OCI-LY3 (cell line): ENCODE measurements around the gene PRKAR1B.

ENCODE experiments used
- H2AFZ ChIP-seq: fragments of 200-600, 300-600 bp; shearing (Covaris generic); 2 replicates; pipeline ENCODE4 v1.6.0; 2014; ENCODE audit warnings: antibody characterized with exemption, low read depth, low read length
- H3K27ac ChIP-seq: fragments of 200-600, 300-600 bp; sonication (generic); 2 replicates; pipeline ENCODE4 v1.5.1; 2014; ENCODE audit warnings: mild to moderate bottlenecking, low read length, moderate library complexity, mixed read lengths
- H3K27me3 ChIP-seq: fragments of 200-600, 300-600 bp; sonication (generic); 2 replicates; pipeline ENCODE4 v1.6.1; 2014; ENCODE audit warnings: low read depth, low read length, mixed read lengths
- H3K36me3 ChIP-seq: fragments of 200-600, 300-600 bp; sonication (generic); replicated peaks from 2 replicates; pipeline ENCODE3; 2014; ENCODE audit warnings: low read depth, low read length, mixed read lengths
- H3K4me1 ChIP-seq: fragments of 300-600, 200-600 bp; sonication (generic); 2 replicates; pipeline ENCODE4 v1.6.1; 2014; ENCODE audit warnings: low read length, mixed read lengths
- H3K4me2 ChIP-seq: fragments of 200-600, 300-600 bp; sonication (generic); 2 replicates; pipeline ENCODE4 v1.6.1; 2014; ENCODE audit warnings: low read length, mixed read lengths
- H3K4me3 ChIP-seq: fragments of 300-600, 200-600 bp; sonication (generic); 2 replicates; pipeline ENCODE4 v1.5.1; 2014; ENCODE audit warnings: antibody characterized with exemption, mild to moderate bottlenecking, low read length, moderate library complexity
- H3K79me2 ChIP-seq: fragments of 300-600, 200-600 bp; shearing (Covaris generic); 2 replicates; pipeline ENCODE4 v1.6.1; 2014; ENCODE audit warnings: mild to moderate bottlenecking, low read length, mixed read lengths
- H3K9ac ChIP-seq: fragments of 300-600, 200-600 bp; shearing (Covaris generic); 2 replicates; pipeline ENCODE4 v1.6.0; 2014; ENCODE audit warnings: mild to moderate bottlenecking, low read length, moderate library complexity
- H3K9me3 ChIP-seq: fragments of 200-600, 300-600 bp; shearing (Covaris generic); 2 replicates; pipeline ENCODE4 v1.6.1; 2014; ENCODE audit warnings: low read length, mixed read lengths; ENCODE audit not compliant: insufficient read depth
- H4K20me1 ChIP-seq: fragments of 200-600, 300-600 bp; sonication (generic); 2 replicates; pipeline ENCODE4 v1.6.1; 2016; ENCODE audit warnings: low read length, mixed read lengths; ENCODE audit not compliant: insufficient read depth
- CTCF ChIP-seq: fragments of 200-600, 300-600 bp; sonication (generic); IDR thresholded peaks from 2 replicates; pipeline ENCODE4 v1.5.1; 2014; ENCODE audit warnings: antibody characterized with exemption, low read length, low read depth
- EZH2phosphoT487 ChIP-seq: fragments of 200-600 bp; shearing (Covaris generic); IDR thresholded peaks from 2 replicates; pipeline ENCODE4 v1.6.1; 2018; ENCODE audit warnings: antibody characterized with exemption, mixed run types, low read depth

The PRKAR1B gene

GRCh38 chr7:734214-734613 is 7.1 kb upstream of the PRKAR1B start:
- H3K36me3 ChIP-seq = peaks cover 26% of the 10 kb centered on the region
- H3K79me2 ChIP-seq = peaks cover 76% of the 10 kb centered on the region
- H3K27ac ChIP-seq = no peak overlapping the region
- H3K27me3 ChIP-seq = no peaks in the 10 kb centered on the region
- TF ChIP-seq EZH2phosphoT487 (no peak), CTCF (no peak)
- no peak overlapping the region for H3K4me3 ChIP-seq
- H4K20me1 ChIP-seq = no peaks in the 10 kb centered on the region
- H2AFZ ChIP-seq = no peak overlapping the region
- no peaks in the 10 kb centered on the region for H3K4me1 ChIP-seq
- no peak overlapping the region for H3K9ac ChIP-seq
- H3K9me3 ChIP-seq = peaks cover 11% of the 10 kb centered on the region; the same call in 1 of the 2 replicates
- H3K4me2 ChIP-seq = no peak overlapping the region

- Histone ChIP-seq H3K27ac (no peak overlapping the region), H3K27me3 (no peaks in the 10 kb centered on the region), H3K4me3 (no peak overlapping the region), H2AFZ (no peak overlapping the region), H3K79me2 (peaks cover 71% of the 10 kb centered on the region), H3K36me3 (peaks cover 26% of the 10 kb centered on the region), H3K9me3 (peaks cover 11% of the 10 kb centered on the region; the same call in 1 of the 2 replicates), H3K4me2 (no peak overlapping the region), H3K4me1 (peaks cover 5% of the 10 kb centered on the region; the same call in 1 of the 2 replicates), H4K20me1 (no peaks in the 10 kb centered on the region), H3K9ac (no peak overlapping the region)
- TF ChIP-seq EZH2phosphoT487 (no peak), CTCF (no peak)
These were observed 5.5 kb upstream of the PRKAR1B start for GRCh38 chr7:732556-732955.

- Histone ChIP-seq H3K27me3 (no peaks in the 10 kb centered on the region), H3K9me3 (peaks cover 11% of the 10 kb centered on the region; the same call in 1 of the 2 replicates), H3K36me3 (peaks cover 26% of the 10 kb centered on the region), H3K4me3 (no peak overlapping the region), H3K4me2 (no peak overlapping the region), H3K27ac (no peak overlapping the region), H3K4me1 (peaks cover 5% of the 10 kb centered on the region; the same call in 1 of the 2 replicates), H3K9ac (no peak overlapping the region), H4K20me1 (no peaks in the 10 kb centered on the region), H3K79me2 (peaks cover 70% of the 10 kb centered on the region), H2AFZ (no peak overlapping the region)
- no peak for TF ChIP-seq EZH2phosphoT487
These were observed 5.0 kb upstream of the PRKAR1B start for GRCh38 chr7:732094-732541.

- Histone ChIP-seq H2AFZ (no peak overlapping the region), H4K20me1 (no peaks in the 10 kb centered on the region), H3K9me3 (peaks cover 11% of the 10 kb centered on the region; the same call in 1 of the 2 replicates), H3K27me3 (no peaks in the 10 kb centered on the region), H3K4me2 (no peak overlapping the region), H3K4me3 (no peak overlapping the region), H3K36me3 (peaks cover 26% of the 10 kb centered on the region), H3K27ac (no peak overlapping the region), H3K79me2 (peaks cover 72% of the 10 kb centered on the region), H3K4me1 (peaks cover 5% of the 10 kb centered on the region; the same call in 1 of the 2 replicates), H3K9ac (no peak overlapping the region)
- no peak for TF ChIP-seq CTCF
- no peak for TF ChIP-seq EZH2phosphoT487
These were observed 4.5 kb upstream of the PRKAR1B start for GRCh38 chr7:731440-732085.
